ENCODE results near the gene MAP3K1. TPM values are rescaled to one million over a fixed set of nuclear protein-coding genes. Genes with fewer than 3 reads are reported as not detected.

The MAP3K1 gene
- total and polyA plus RNA-seq, 2 experiments from 2014 or later, result 11.2 to 24.0 TPM

DNA sequence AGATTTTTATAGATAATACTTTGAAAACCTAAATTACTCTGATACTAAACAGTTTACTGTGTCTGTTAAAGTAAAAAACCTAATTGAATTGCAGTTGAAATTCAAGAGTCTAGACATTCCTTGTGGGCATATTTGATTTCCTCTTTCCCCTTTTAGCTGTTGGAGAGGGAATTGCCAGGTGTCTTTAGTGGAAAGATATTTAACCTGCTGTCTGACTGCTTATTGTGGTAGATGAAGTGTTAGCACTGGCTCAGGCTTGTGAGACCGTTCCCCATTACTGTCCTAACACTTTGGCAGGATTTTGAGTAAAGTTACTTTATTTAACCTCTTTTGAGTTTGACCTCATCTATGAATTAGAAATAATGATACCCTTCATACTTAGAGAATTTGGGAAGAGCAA lies 16.4 kb downstream of the MAP3K1 start:
- TF ChIP-seq, protein P1, sequence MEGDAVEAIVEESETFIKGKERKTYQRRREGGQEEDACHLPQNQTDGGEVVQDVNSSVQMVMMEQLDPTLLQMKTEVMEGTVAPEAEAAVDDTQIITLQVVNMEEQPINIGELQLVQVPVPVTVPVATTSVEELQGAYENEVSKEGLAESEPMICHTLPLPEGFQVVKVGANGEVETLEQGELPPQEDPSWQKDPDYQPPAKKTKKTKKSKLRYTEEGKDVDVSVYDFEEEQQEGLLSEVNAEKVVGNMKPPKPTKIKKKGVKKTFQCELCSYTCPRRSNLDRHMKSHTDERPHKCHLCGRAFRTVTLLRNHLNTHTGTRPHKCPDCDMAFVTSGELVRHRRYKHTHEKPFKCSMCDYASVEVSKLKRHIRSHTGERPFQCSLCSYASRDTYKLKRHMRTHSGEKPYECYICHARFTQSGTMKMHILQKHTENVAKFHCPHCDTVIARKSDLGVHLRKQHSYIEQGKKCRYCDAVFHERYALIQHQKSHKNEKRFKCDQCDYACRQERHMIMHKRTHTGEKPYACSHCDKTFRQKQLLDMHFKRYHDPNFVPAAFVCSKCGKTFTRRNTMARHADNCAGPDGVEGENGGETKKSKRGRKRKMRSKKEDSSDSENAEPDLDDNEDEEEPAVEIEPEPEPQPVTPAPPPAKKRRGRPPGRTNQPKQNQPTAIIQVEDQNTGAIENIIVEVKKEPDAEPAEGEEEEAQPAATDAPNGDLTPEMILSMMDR (IDR thresholded peaks at IDR 0.05; ENCODE audit: low read depth, low read length), result no peak
- Histone ChIP-seq H3K36me3 (no peaks in the 10 kb centered on the region), H3K4me1 (ENCODE audit: low read depth) (peaks cover 49% of the 10 kb centered on the region), H3K27ac (no peak overlapping the region), H3K27me3 (no peaks in the 10 kb centered on the region), H3K4me3 (no peak overlapping the region), H3K9me3 (ENCODE audit: low read depth) (no peaks in the 10 kb centered on the region)
- no peak for DNase-seq (ENCODE audit: low read depth in 1 of 2, low spot score in 1 of 2)

DNA sequence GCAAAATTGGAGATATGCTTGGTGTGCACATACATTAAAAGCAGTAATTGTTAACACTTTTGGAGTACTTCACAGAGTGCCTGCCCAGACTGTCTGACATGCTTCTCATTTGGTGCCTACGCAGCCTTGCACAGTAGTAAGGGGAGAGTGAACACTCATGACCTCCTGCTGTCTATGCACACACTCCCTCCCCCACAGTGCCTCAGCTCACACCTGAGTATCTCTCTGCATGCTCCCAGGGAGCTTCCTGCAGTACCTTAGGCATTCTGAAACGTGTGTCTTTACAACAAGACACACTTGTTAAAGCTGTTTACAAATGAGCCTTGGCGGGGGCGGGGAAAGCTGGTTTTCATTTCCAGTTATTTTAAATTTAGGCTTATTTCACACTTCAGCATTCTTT lies 18.0 kb downstream of the MAP3K1 start:
- H3K27ac ChIP-seq, result no peak overlapping the region
- no peaks in the 10 kb centered on the region for H3K9me3 ChIP-seq (ENCODE audit: low read depth)
- no peak overlapping the region for H3K4me3 ChIP-seq
- no peaks in the 10 kb centered on the region for H3K36me3 ChIP-seq
- H3K4me1 ChIP-seq (ENCODE audit: low read depth), result peaks cover 60% of the 10 kb centered on the region
- peak in 1 of 2 donors; percentile 34 for DNase-seq (ENCODE audit: low read depth in 1 of 2, low spot score in 1 of 2)
- TF ChIP-seq, protein P1 (IDR thresholded peaks at IDR 0.05; ENCODE audit: low read depth, low read length), result no peak
- no peaks in the 10 kb centered on the region for H3K27me3 ChIP-seq

DNA sequence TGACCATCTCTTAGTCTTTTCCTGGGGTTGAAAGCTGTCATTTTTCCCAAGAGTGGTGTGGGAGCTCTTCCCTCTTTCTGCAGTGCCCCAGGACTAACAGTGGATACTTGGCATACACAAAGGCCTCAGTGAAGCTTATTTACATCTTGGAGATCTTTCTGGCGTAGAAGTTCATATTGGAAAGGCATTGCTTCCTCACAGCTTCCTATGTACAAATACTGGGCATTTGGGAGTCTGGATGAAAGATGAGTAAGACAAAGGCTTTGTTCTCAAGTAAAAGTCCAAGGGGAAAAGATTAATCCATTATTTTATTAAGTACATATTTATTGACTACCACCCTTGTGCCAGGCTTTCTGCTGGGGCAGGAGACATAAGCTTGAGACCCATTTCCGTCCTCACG lies 22.0 kb downstream of the MAP3K1 start:
- Histone ChIP-seq H3K9me3 (ENCODE audit: low read depth) (no peaks in the 10 kb centered on the region), H3K27ac (no peak overlapping the region), H3K36me3 (no peaks in the 10 kb centered on the region), H3K4me3 (no peak overlapping the region), H3K27me3 (no peaks in the 10 kb centered on the region), H3K4me1 (ENCODE audit: low read depth) (peaks cover 34% of the 10 kb centered on the region)
- no peak for DNase-seq (ENCODE audit: low read depth in 1 of 2, low spot score in 1 of 2)
- TF ChIP-seq, protein P1 (IDR thresholded peaks at IDR 0.05; ENCODE audit: low read depth, low read length), result no peak

DNA sequence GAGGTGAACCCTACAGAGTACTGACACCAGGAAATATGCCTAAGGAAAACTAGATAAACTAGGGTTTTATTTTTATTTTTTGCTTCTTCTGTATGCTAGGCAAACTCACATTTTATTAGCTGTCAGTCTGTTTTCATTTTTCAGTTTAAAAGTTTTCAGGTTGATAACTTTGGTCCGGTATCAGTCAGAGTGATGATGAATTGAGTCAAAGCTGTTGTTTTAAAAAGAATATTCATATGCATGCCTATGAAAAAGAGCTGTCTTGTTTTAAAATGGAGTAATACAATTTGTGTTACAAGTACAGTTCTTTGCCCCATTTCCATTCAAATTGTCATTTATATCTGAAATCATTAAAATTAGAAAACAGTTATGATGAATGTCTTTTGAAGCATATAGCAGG lies 22.6 kb downstream of the MAP3K1 start:
- Histone ChIP-seq H3K4me3 (no peak overlapping the region), H3K9me3 (ENCODE audit: low read depth) (no peaks in the 10 kb centered on the region), H3K27ac (no peak overlapping the region), H3K36me3 (no peaks in the 10 kb centered on the region), H3K4me1 (ENCODE audit: low read depth) (peaks cover 30% of the 10 kb centered on the region), H3K27me3 (no peaks in the 10 kb centered on the region)
- DNase-seq (ENCODE audit: low read depth in 1 of 2, low spot score in 1 of 2), result no peak
- TF ChIP-seq, protein P1 (IDR thresholded peaks at IDR 0.05; ENCODE audit: low read depth, low read length), result no peak

DNA sequence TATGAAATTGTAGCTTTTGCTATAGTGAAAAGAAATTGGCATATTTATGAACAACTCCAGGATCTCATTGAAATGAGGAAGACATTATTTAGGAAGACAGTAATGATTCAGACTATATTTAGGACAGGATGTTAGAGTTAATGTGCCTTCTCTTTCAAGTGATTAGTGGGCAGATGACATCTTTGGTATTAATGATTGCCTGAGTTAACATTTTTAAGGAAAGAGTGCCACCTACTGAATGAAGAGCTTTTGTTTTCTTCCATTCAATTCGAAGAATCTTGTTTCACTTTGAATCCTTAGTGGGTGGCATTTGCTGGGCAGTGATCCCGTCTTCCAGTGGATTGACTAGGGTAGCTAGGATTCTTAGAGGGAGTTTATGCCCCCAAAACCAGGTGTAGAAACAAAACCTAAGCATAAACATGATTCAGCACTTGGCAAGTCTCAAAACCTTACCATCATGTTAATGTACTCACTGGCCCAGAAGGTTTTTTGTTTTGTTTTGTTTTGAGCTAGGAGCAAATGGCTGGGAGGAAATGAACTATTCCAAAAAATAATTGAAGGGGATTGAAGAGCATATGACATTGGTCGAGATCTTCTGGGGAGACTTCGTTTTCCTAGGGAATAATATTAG lies 23.2 kb downstream of the MAP3K1 start:
- TF ChIP-seq, protein P1 (IDR thresholded peaks at IDR 0.05; ENCODE audit: low read depth, low read length), result peak; percentile 52
- Histone ChIP-seq H3K36me3 (no peaks in the 10 kb centered on the region), H3K27ac (peak overlapping the region; percentile 31), H3K4me3 (no peak overlapping the region), H3K27me3 (no peaks in the 10 kb centered on the region), H3K9me3 (ENCODE audit: low read depth) (no peaks in the 10 kb centered on the region), H3K4me1 (ENCODE audit: low read depth) (peaks cover 24% of the 10 kb centered on the region)
- peak; percentile 47 to 73 for DNase-seq (ENCODE audit: low read depth in 1 of 2, low spot score in 1 of 2)
